T-helper 2 cell (primary cell): ENCODE data around the gene UBN2.
"Not testable (repeated sequence)": the region's sequence is repeated elsewhere in the genome, so short reads cannot be mapped to it uniquely, and the experiment has no call there.

ENCODE experiments used
- DNase-seq, 5 experiments: peaks; one replicate each; pipeline versions ENCODE4 v3.0.0 to v3.0.0-alpha.2; 2012 to 2022

UBN2 gene

GRCh38 chr7:139299296-139299695 is 68.3 kb downstream of the UBN2 start:
- DNase-seq = no peak

- no peak for DNase-seq
Observed at GRCh38 chr7:139300390-139300789, 69.4 kb downstream of the UBN2 start.

GRCh38 chr7:139304517-139304916 is 73.5 kb downstream of the UBN2 start:
- no peak for DNase-seq

GRCh38 chr7:139317939-139318505 is 87.0 kb downstream of the UBN2 start:
- no peak for DNase-seq

GRCh38 chr7:139321071-139321745 is 90.2 kb downstream of the UBN2 start:
- DNase-seq = peak in 1 of 5 experiments; percentile 25

GRCh38 chr7:139324709-139325108 is 93.7 kb downstream of the UBN2 start:
- DNase-seq = not testable (repeated sequence)

- DNase-seq = no peak
Observed at GRCh38 chr7:139328375-139328774, 97.3 kb downstream of the UBN2 start.

- DNase-seq = no peak
Observed at GRCh38 chr7:139329119-139329518, 98.1 kb downstream of the UBN2 start.

- peak in 1 of 5 experiments; percentile 60 for DNase-seq
Observed at GRCh38 chr7:139330333-139331030, 99.4 kb downstream of the UBN2 start.

GRCh38 chr7:139332697-139333359 is 101.8 kb downstream of the UBN2 start:
- DNase-seq = no peak

GRCh38 chr7:139333443-139333842 is 102.4 kb downstream of the UBN2 start:
- not testable (repeated sequence) for DNase-seq

GRCh38 chr7:139334399-139335150 is 103.5 kb downstream of the UBN2 start:
- no peak for DNase-seq

- no peak for DNase-seq
Observed at GRCh38 chr7:139339025-139339424, 108.0 kb downstream of the UBN2 start.

- no peak for DNase-seq
Observed at GRCh38 chr7:139339698-139340036, 108.6 kb downstream of the UBN2 start.

- DNase-seq = peak; percentile 88 to 99 (median 98)
Observed at GRCh38 chr7:139340037-139340807, 109.2 kb downstream of the UBN2 start.

- peak in 1 of 5 experiments; percentile 69 for DNase-seq
Observed at GRCh38 chr7:139340808-139341057, 109.7 kb downstream of the UBN2 start.

- peak; percentile 45 to 92 (median 79) for DNase-seq
Observed at GRCh38 chr7:139341058-139341775, 110.2 kb downstream of the UBN2 start, which contains the start of gene FMC1. Gene FMC1 (plus strand): TSS chr7:139341337. CDS start chr7:139341385, 48 bp downstream.

- no peak for DNase-seq
Observed at GRCh38 chr7:139341776-139342226, 110.8 kb downstream of the UBN2 start.

GRCh38 chr7:139345042-139345441 is 114.0 kb downstream of the UBN2 start:
- no peak for DNase-seq

GRCh38 chr7:139351027-139351426 is 120.0 kb downstream of the UBN2 start:
- DNase-seq = no peak

- no peak for DNase-seq
Observed at GRCh38 chr7:139354729-139355128, 123.7 kb downstream of the UBN2 start.
